ENCODE data around the gene SLK. TPM values are rescaled to one million over a fixed set of nuclear protein-coding genes. Genes with fewer than 3 reads are reported as not detected.
A peak's percentile ranks its signal among the peaks of the same experiment; 100 is the strongest.

SLK gene
- total RNA-seq, 4 donors from 2014 or later = 57.7 to 76.9 (median 64.5) TPM

- H3K36me3 ChIP-seq = no peaks in the 10 kb centered on the region
- no peak for DNase-seq
- TF ChIP-seq POLR2A (IDR thresholded peaks at IDR 0.05) (no peak), CTCF (IDR thresholded peaks at IDR 0.05) (no peak)
- no peaks in the 10 kb centered on the region for H3K4me1 ChIP-seq
- H3K27ac ChIP-seq = no peak overlapping the region
- 81 to 87% methylated on average over 11 to 14 of the region's 14 CpGs for WGBS, 2 donors
- intact Hi-C loops (cut with DNase I) = no loop called here
- H3K9me3 ChIP-seq = no peaks in the 10 kb centered on the region
- no peak overlapping the region for H3K4me3 ChIP-seq (replicated peaks in 1 of 3)
- no peaks in the 10 kb centered on the region for H3K27me3 ChIP-seq
These were observed 75.1 kb downstream of the SLK start for GRCh38 chr10:104041891-104042535.

DNA sequence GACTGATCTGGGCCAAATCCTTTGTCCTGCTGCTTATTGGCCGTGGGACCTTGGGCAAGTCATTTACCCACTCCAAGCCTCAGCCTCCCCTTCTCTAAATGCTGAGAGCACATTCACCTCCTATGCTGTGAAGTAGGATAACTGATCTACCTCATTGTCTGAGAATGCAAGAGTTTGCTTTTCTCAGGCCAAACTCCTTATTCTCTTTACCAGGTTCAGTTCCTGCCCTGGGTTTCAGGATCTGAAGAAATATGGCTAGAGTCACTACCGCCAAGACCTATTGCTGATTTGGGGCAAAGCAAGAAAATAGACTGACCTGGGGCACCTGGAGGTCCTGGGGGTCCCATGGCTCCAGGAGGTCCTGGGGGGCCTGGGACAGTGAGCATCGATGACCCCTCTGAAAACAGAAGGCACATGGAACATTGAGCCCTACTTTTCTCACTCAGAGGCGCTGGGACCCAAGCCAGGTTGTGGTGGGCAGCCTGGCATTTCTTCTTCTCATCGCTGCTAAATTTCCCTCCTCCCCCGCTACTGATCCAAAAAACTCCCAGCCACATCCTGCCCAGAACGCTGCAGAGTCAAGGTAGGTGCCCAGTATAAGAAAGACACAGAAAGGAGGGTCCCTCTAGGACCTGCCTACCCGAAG, 76.4 kb downstream of the SLK start:
- H3K4me1 ChIP-seq = no peaks in the 10 kb centered on the region
- intact Hi-C loops (cut with DNase I) = no loop called here
- no peak overlapping the region for H3K4me3 ChIP-seq (replicated peaks in 1 of 3)
- no peaks in the 10 kb centered on the region for H3K36me3 ChIP-seq
- no peak for DNase-seq
- WGBS, 2 donors = 84 to 85% methylated on average over 8 of the region's 8 CpGs
- no peaks in the 10 kb centered on the region for H3K9me3 ChIP-seq
- H3K27ac ChIP-seq = no peak overlapping the region
- no peaks in the 10 kb centered on the region for H3K27me3 ChIP-seq
- TF ChIP-seq CTCF (IDR thresholded peaks at IDR 0.05) (no peak), POLR2A (IDR thresholded peaks at IDR 0.05) (no peak)

DNA sequence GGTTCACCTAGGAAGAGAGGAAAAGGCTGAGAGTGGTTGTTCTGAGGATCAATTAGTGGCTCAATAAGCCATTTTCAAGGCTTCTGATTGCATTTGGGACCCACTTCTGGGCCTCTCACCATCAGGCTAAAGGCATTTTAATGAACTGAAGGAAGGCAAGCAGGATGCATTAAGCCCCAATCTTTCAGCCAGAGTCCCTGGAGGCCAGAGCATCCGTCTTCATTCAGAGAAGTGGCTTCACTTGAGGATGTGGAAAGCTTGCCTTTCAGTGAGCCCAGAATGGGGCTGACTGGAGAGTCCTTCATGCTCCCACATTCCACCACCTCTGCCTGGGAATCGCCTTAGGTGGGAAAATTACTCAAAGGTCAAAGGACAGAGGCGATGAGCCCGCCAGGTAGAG, 76.9 kb downstream of the SLK start:
- DNase-seq = no peak
- H3K9me3 ChIP-seq = no peaks in the 10 kb centered on the region
- H3K27ac ChIP-seq = no peak overlapping the region
- H3K36me3 ChIP-seq = no peaks in the 10 kb centered on the region
- intact Hi-C loops (cut with DNase I) = no loop called here
- no peaks in the 10 kb centered on the region for H3K27me3 ChIP-seq
- H3K4me1 ChIP-seq = no peaks in the 10 kb centered on the region
- 57 to 68% methylated on average over 4 of the region's 4 CpGs for WGBS, 2 donors
- TF ChIP-seq POLR2A (IDR thresholded peaks at IDR 0.05) = no peak
- TF ChIP-seq CTCF (IDR thresholded peaks at IDR 0.05) = no peak
- H3K4me3 ChIP-seq (replicated peaks in 1 of 3) = no peak overlapping the region

DNA sequence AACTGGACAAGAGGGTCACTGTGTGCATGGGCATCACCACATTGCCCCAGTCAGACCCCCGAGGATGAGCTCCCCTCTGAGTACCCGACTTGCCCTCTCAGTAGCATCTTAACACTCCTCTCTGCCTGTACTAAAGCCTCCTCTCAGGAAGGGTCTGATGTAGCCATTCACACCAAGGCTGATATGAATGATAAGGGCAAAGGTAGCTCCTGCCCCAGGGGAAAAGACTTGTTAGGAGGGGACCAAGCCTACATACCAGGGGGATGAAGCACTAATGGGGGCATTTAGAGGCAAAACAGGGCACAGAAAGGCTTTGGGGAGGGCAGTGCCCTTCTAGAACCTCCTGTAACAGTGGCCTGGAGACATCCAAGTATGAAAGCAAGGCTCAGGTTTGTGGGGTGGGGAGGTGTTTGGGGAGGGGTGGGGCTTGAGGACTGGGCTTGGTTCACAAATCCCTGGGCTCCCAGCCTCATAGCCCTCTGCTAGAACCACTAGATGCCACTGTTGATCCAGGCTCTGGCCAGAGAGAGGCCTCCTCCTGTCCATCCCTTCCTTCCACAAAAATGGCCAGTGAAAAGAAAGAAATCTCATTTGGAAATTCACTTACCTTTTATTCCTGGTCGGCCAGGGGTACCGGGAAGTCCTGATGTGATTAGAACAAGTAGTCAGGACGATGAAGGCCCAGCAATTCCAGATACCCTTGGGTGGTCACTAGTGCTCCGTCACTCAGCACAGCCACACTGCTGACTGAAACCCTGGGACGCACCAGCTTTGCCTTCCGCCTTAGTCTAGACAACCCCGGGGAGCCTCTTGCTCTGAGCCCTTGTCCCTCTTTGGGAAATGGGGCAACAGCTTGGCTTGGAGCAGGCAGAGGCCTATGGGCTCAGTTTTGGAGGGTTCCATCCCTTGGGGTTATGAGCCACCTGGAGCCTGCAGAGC, 78.5 kb downstream of the SLK start:
- whole genome bisulfite sequencing, 2 donors = 61 to 77% methylated on average over 9 of the region's 9 CpGs
- DNase-seq = peak; percentile 59 to 69
- peaks cover 0 to 9% of the 10 kb centered on the region in 2 donors for H3K4me1 ChIP-seq
- H3K27ac ChIP-seq = no peak overlapping the region
- no peak overlapping the region for H3K4me3 ChIP-seq (replicated peaks in 1 of 3)
- H3K36me3 ChIP-seq = no peaks in the 10 kb centered on the region
- intact Hi-C loops (cut with DNase I) = loop anchor here (5.0 kb wide), 2 partner anchors 82 to 167 kb away; no protein-coding TSS in a partner anchor
- peak; percentile 16 to 69 (median 58) for TF ChIP-seq CTCF (IDR thresholded peaks at IDR 0.05)
- no peak for TF ChIP-seq POLR2A (IDR thresholded peaks at IDR 0.05)
- H3K9me3 ChIP-seq = no peaks in the 10 kb centered on the region
- H3K27me3 ChIP-seq = no peaks in the 10 kb centered on the region

Data from thyroid gland (tissue), 4 donors.